Measurements from ENCODE around the gene WNT9B. TPM values are rescaled to one million over a fixed set of nuclear protein-coding genes. Genes with fewer than 3 reads are reported as not detected.
A peak's percentile ranks its signal among the peaks of the same experiment; 100 is the strongest.

WNT9B gene
- total and polyA plus RNA-seq, 2 experiments from 2014 or later = 0.17 TPM; not detected in 1

GRCh38 chr17:46820592-46821450, 30.6 kb upstream of the WNT9B start:
- H3F3A ChIP-seq (replicated peaks; ENCODE audit: low read depth) = peaks cover 28% of the 10 kb centered on the region
- Mint-ChIP-seq H3K4me1 (peaks cover 41% of the 10 kb centered on the region), H3K27me3 (ENCODE audit: insufficient read depth, low read depth, poor library complexity) (peaks cover 80% of the 10 kb centered on the region), H3K4me3 (peak overlapping the region; percentile 73), H3K36me3 (ENCODE audit: low read depth) (no peaks in the 10 kb centered on the region), H3K27ac (no peak overlapping the region), H3K9me3 (no peaks in the 10 kb centered on the region)
- ATAC-seq (peak; percentile 0; the same call in 1 of the 3 replicates), DNase-seq (ENCODE audit: low spot score) (peak; percentile 34)
- H3K36me3 ChIP-seq (ENCODE audit: insufficient read depth) = no peaks in the 10 kb centered on the region
- peaks cover 84% of the 10 kb centered on the region for H3K27me3 ChIP-seq (ENCODE audit: insufficient read depth)
- no peak overlapping the region for H3K27ac ChIP-seq (ENCODE audit: low read depth)
- H2AFZ ChIP-seq = peak overlapping the region; percentile 67; the same call in 1 of the 2 replicates
- H3K4me1 ChIP-seq (ENCODE audit: insufficient read depth) = peaks cover 35% of the 10 kb centered on the region
- H3K4me3 ChIP-seq = peak overlapping the region; percentile 79
- H3K9me2 ChIP-seq (ENCODE audit: insufficient read depth) = no peaks in the 10 kb centered on the region
- no peaks in the 10 kb centered on the region for H4K20me1 ChIP-seq (replicated peaks; ENCODE audit: insufficient read depth)
- no peaks in the 10 kb centered on the region for H3K79me2 ChIP-seq (replicated peaks; ENCODE audit: insufficient read depth)
- H3K4me2 ChIP-seq = peak overlapping the region; percentile 94
- TF ChIP-seq POLR2AphosphoS5 (IDR thresholded peaks at IDR 0.05; ENCODE audit: low read depth) (no peak), REST (IDR thresholded peaks at IDR 0.05; ENCODE audit: unreplicated experiment) (no peak), CREB1 (CRISPR knock-in tag; IDR thresholded peaks at IDR 0.05; ENCODE audit: low read depth) (no peak), EZH2 (IDR thresholded peaks at IDR 0.05; ENCODE audit: low read depth, unreplicated experiment) (no peak), ZNF331 (CRISPR knock-in tag; IDR thresholded peaks at IDR 0.05; ENCODE audit: low read depth) (no peak)

- H3K4me3 Mint-ChIP-seq = peak overlapping the region; percentile 54
- Histone ChIP-seq H3K4me3 (peak overlapping the region; percentile 79), H2AFZ (peak overlapping the region; percentile 67)
- TF ChIP-seq EZH2 (IDR thresholded peaks at IDR 0.05; ENCODE audit: low read depth, unreplicated experiment) (no peak), ZNF331 (CRISPR knock-in tag; IDR thresholded peaks at IDR 0.05; ENCODE audit: low read depth) (no peak), STAT1 (IDR thresholded peaks at IDR 0.05; ENCODE audit: unreplicated experiment) (no peak), ZNF462 (CRISPR knock-in tag; IDR thresholded peaks at IDR 0.05) (no peak), JUNB (IDR thresholded peaks at IDR 0.05; ENCODE audit: unreplicated experiment) (no peak)
Measured at GRCh38 chr17:46821482-46822387, 29.6 kb upstream of the WNT9B start.

More at GRCh38 chr17:46821482-46822387, 29.6 kb upstream of the WNT9B start:
- H3K36me3 Mint-ChIP-seq (ENCODE audit: low read depth) = no peaks in the 10 kb centered on the region
- ATAC-seq (peak; percentile 17), DNase-seq (ENCODE audit: low spot score) (peak; percentile 79)
- H3K27me3 ChIP-seq (ENCODE audit: insufficient read depth) = peaks cover 75% of the 10 kb centered on the region
- no peaks in the 10 kb centered on the region for H3K79me2 ChIP-seq (replicated peaks; ENCODE audit: insufficient read depth)
- H3K9me2 ChIP-seq (ENCODE audit: insufficient read depth) = no peaks in the 10 kb centered on the region
- H4K20me1 ChIP-seq (replicated peaks; ENCODE audit: insufficient read depth) = no peaks in the 10 kb centered on the region; the same call in 1 of the 2 replicates
- H3K27me3 Mint-ChIP-seq (ENCODE audit: insufficient read depth, low read depth, poor library complexity) = peaks cover 71% of the 10 kb centered on the region
- no peaks in the 10 kb centered on the region for H3K36me3 ChIP-seq (ENCODE audit: insufficient read depth)
- no peaks in the 10 kb centered on the region for H3K9me3 Mint-ChIP-seq
- no peak overlapping the region for H3K27ac ChIP-seq (ENCODE audit: low read depth)
- peaks cover 30% of the 10 kb centered on the region for H3K4me1 ChIP-seq (ENCODE audit: insufficient read depth)
- peaks cover 32% of the 10 kb centered on the region for H3K4me1 Mint-ChIP-seq
- peak overlapping the region; percentile 94 for H3K4me2 ChIP-seq
- peaks cover 28% of the 10 kb centered on the region for H3F3A ChIP-seq (replicated peaks; ENCODE audit: low read depth)
- no peak overlapping the region for H3K27ac Mint-ChIP-seq

Measured in GM23338 (cell line).